Measurements from ENCODE around the gene PRKAR1B. TPM values are rescaled to one million over a fixed set of nuclear protein-coding genes. Genes with fewer than 3 reads are reported as not detected.

Gene PRKAR1B
- total RNA-seq, 1 donor from 2014 or later: 14.2 TPM

- TF ChIP-seq, protein P1, sequence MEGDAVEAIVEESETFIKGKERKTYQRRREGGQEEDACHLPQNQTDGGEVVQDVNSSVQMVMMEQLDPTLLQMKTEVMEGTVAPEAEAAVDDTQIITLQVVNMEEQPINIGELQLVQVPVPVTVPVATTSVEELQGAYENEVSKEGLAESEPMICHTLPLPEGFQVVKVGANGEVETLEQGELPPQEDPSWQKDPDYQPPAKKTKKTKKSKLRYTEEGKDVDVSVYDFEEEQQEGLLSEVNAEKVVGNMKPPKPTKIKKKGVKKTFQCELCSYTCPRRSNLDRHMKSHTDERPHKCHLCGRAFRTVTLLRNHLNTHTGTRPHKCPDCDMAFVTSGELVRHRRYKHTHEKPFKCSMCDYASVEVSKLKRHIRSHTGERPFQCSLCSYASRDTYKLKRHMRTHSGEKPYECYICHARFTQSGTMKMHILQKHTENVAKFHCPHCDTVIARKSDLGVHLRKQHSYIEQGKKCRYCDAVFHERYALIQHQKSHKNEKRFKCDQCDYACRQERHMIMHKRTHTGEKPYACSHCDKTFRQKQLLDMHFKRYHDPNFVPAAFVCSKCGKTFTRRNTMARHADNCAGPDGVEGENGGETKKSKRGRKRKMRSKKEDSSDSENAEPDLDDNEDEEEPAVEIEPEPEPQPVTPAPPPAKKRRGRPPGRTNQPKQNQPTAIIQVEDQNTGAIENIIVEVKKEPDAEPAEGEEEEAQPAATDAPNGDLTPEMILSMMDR (IDR thresholded peaks at IDR 0.05; ENCODE audit: borderline replicate concordance): no peak
- H3K27me3 ChIP-seq (ENCODE audit: low read depth): no peaks in the 10 kb centered on the region
- peaks cover 33% of the 10 kb centered on the region for H3K4me1 ChIP-seq
- DNase-seq: no peak
- no peaks in the 10 kb centered on the region for H3K9me3 ChIP-seq (replicated peaks)
- H3K36me3 ChIP-seq: peaks cover 30% of the 10 kb centered on the region
- intact Hi-C loops (cut with micrococcal nuclease): no loop called here
- H3K4me3 ChIP-seq: no peak overlapping the region
- no peak overlapping the region for H3K27ac ChIP-seq (replicated peaks)
Observed at GRCh38 chr7:741850-742249, 14.8 kb upstream of the PRKAR1B start.

DNA sequence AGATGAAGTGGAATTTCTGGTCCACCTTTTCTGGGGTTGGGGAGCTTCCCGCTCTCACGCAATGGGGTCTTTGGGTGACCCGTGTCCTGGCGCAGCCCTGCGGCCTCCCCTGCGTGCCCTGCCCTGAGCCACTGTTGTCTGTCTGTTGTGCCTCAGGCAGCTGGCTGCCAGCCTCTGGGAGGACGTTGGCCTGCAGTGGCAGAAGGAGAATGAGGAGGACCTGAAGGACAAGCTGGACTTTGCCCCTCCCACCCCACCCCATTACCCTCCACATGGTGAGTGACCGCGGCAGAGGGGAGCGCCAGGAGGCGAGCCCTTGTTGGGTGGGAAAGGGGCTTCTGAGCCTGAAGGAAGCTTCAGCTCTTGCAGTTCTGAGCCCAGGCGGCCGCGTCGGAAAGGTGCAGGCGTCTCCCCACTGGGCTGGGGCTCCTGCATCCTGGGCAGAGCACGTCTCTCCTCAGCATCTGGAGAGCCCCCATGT lies 14.2 kb upstream of the PRKAR1B start:
- Histone ChIP-seq H3K4me3 (no peak overlapping the region), H3K27me3 (ENCODE audit: low read depth) (no peaks in the 10 kb centered on the region), H3K4me1 (peaks cover 28% of the 10 kb centered on the region), H3K36me3 (peaks cover 30% of the 10 kb centered on the region), H3K27ac (replicated peaks) (no peak overlapping the region), H3K9me3 (replicated peaks) (no peaks in the 10 kb centered on the region)
- TF ChIP-seq, protein P1 (IDR thresholded peaks at IDR 0.05; ENCODE audit: borderline replicate concordance): no peak
- intact Hi-C loops (cut with micrococcal nuclease): no loop called here
- DNase-seq: no peak

- no peak for DNase-seq
- H3K9me3 ChIP-seq (replicated peaks): no peaks in the 10 kb centered on the region
- H3K4me3 ChIP-seq: no peak overlapping the region
- no peak overlapping the region for H3K27ac ChIP-seq (replicated peaks)
- H3K4me1 ChIP-seq: peaks cover 25% of the 10 kb centered on the region
- H3K27me3 ChIP-seq (ENCODE audit: low read depth): no peaks in the 10 kb centered on the region
- H3K36me3 ChIP-seq: peaks cover 30% of the 10 kb centered on the region
- intact Hi-C loops (cut with micrococcal nuclease): no loop called here
- TF ChIP-seq, protein P1 (IDR thresholded peaks at IDR 0.05; ENCODE audit: borderline replicate concordance): no peak
Observed at GRCh38 chr7:739983-740942, 13.2 kb upstream of the PRKAR1B start.

- H3K27me3 ChIP-seq (ENCODE audit: low read depth): no peaks in the 10 kb centered on the region
- intact Hi-C loops (cut with micrococcal nuclease): no loop called here
Observed at GRCh38 chr7:739455-739982, 12.4 kb upstream of the PRKAR1B start.

DNA sequence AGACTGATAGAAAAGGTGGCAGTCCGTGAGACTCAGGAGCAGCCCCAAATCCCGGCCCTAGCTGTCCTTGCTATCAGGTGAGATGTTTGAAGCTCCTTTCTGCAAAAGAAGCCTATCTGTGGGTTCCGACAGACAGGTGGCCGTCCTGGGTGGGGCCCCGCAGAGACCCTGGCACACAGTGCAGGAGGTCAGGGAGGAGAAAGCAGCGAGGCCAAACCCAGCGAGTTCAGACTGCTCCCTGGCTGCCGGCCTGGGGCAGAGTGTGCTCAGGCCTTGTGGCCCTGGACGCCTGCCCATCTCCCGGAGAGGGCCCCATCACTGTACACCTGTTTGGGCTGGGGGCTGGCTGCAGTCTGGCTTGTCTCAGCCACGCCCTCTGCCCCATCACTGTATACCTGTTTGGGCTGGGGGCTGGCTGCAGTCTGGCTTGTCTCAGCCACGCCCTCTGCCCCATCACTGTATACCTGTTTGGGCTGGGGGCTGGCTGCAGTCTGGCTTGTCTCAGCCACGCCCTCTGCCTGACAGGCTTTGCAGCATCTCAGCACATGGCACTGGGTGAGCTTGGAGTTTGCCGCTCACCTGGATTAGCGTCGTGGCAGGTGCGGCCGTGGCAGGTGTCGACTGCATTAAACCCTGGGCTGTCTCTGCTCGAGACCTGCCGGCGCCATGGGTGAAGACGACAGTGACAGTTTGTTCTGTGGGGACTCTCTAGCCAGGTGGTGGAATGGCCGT lies 11.8 kb upstream of the PRKAR1B start:
- Histone ChIP-seq H3K9me3 (replicated peaks) (peaks cover 11% of the 10 kb centered on the region), H3K4me1 (peaks cover 25% of the 10 kb centered on the region), H3K27ac (replicated peaks) (peak overlapping the region; percentile 54), H3K4me3 (no peak overlapping the region), H3K27me3 (ENCODE audit: low read depth) (no peaks in the 10 kb centered on the region), H3K36me3 (peaks cover 40% of the 10 kb centered on the region)
- peak; percentile 55 for DNase-seq
- intact Hi-C loops (cut with micrococcal nuclease): no loop called here
- TF ChIP-seq, protein P1 (IDR thresholded peaks at IDR 0.05; ENCODE audit: borderline replicate concordance): peak; percentile 16

More at GRCh38 chr7:739455-739982, 12.4 kb upstream of the PRKAR1B start:
- Histone ChIP-seq H3K4me1 (peaks cover 25% of the 10 kb centered on the region), H3K36me3 (peaks cover 34% of the 10 kb centered on the region), H3K27ac (replicated peaks) (peak overlapping the region; percentile 27), H3K4me3 (no peak overlapping the region), H3K9me3 (replicated peaks) (peaks cover 4% of the 10 kb centered on the region)
- TF ChIP-seq, protein P1 (IDR thresholded peaks at IDR 0.05; ENCODE audit: borderline replicate concordance): no peak
- no peak for DNase-seq

Data from left ventricle myocardium inferior (tissue), 1 donor.